Amygdala (tissue), 56 donors: Measurements from ENCODE around the gene RER1.

ENCODE experiments used
- DNase-seq, 56 donors: peaks; one replicate each; lab custom pipeline; 2025; lab: John Stamatoyannopoulos, UW

Gene RER1

DNA sequence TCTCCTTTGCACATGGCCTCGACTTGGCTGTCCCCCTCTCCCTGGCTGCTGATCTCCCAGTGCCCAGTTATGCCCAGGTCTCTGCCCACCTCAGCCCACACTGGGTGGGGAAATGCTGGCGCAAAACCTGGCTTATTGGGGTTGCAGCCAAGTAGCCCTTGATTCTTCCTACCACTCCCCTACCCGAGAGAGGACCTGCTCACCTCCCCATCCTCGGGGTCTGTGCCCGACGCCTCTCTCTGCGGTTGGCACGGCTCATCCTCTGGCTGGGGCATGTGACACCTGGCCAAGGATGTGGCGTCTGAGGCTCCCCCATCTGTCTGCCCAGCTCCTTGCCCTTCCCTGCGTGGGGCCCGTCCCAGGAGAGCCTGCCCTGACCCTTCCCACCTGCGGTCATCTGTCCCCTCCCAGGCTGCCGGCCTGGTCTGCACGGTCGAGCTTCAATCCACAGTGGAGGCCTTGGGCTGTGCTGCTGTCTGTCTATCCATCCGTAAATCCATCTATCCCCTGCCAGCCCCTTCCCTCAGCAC, 27.2 kb downstream of the RER1 start:
- no peak for DNase-seq

DNA sequence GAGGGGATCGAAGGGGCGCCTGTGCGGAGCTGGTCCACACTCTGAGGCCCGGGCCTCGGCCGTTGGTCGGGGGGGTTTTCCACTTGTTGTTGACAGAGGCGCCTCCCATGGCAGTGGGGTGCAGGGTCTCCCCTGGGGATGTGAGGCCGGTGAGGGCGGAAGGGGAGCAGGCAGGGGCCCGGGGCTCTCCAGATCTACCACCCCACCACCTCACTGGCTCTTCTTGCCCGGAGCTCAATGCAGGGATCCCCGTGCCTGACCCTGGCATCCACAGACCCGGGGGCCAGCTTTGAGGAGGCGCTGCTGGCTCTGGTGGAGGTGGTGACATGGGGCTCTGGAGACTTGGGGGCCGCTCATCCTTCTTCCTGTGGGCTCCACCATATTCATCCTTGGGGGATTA, 27.8 kb downstream of the RER1 start:
- DNase-seq, result no peak

DNA sequence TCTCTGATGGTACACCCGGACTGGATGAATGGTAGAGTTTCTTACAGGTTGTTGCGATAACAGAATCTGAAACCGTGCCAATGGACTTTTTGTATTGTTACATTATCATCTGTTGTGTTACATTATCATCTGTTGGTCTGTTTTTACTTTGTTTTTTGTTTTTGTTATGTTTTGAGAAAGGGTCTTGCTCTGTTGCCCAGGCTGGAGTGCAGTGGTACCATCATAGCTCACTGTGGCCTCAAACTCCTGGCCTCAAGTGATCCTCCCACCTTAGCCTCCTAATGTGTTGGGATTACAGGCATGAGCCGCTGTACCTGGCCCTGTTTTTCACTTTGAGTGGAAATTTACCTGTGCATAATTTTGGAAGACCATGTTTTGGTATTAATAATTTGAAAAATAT, 30.9 kb downstream of the RER1 start:
- no peak for DNase-seq

DNA sequence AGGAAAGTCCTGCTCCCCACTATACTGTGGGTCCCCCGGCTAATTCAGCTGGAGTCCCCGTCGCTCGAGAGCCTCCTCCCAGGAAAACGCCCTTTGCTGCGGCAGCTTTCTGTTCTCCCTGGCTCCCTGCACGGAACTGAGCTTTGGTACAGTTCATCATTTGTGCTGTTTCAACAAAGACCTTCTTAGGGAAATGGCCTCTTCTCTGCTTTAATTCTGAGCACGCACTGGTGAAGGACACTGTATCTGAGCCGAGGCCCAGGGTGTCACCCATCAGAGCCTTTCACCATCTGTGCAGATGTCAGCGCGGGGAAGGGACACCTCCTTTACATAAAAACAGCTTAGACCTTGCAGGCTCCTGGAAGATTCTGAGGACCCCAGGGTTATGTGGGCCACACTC, 34.3 kb downstream of the RER1 start:
- DNase-seq, result peak in 10 of 56 donors; percentile 26 to 67 (median 44)

DNA sequence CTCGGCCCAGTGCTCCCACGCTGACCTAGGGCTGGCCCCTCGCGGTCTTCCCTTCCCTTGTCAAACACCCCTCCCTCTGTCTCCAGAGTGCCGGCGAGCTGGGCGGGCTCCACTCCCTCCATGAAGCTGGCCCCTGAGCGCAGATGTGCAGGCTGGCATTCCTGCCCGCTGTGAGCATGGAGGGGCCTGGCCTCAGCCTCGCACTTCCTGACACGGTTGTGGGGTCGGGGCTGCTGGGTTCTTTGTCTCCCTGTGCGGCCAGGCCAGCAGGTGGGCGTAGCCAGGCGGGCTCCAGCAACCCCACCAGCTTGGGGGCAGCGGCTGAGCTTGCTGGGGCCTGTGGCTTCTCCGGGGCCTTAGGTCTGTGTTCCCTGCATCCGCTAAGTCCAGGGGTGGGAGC, 34.9 kb downstream of the RER1 start:
- no peak for DNase-seq

DNA sequence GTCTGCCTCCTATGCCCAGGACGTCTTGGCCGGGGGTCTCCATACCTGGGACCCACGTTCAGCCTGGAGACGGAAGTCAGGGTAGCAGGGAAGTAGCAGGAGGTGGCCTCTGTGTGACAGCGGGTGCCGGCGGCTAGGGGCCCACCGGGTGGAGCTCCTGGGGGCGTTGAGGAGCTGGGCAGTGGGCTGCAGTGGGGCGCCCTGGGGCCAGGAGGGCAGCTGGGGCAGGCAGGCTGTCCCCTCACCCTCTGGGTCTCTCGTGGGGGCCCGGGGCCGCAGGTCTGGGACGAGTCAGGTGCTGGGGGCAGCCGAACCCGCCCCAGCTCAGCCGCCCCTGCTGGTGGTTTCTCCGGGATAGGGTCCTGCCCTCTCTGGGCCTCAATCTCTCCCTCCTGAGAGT, 35.4 kb downstream of the RER1 start:
- DNase-seq, result no peak

DNA sequence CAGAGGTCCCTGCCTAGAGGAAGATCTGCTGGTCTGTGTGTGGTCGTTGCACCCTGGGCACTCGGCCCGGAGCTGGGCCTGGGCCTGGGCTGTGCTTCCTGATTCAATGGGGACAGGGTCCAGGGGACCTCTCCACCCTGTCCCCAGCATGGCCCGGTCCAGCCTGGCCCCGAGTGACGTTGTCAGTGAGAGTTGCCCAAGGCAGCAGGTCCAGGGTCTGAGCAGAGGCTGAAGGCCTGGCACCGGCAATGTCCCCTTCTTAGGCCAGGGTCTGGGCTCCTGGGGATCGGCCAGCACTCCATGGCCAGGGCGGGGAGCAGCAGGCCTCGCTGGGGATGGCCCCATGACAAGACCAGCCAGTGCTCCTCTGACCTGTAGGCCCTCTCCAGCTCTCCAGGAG, 36.3 kb downstream of the RER1 start:
- DNase-seq, result no peak

DNA sequence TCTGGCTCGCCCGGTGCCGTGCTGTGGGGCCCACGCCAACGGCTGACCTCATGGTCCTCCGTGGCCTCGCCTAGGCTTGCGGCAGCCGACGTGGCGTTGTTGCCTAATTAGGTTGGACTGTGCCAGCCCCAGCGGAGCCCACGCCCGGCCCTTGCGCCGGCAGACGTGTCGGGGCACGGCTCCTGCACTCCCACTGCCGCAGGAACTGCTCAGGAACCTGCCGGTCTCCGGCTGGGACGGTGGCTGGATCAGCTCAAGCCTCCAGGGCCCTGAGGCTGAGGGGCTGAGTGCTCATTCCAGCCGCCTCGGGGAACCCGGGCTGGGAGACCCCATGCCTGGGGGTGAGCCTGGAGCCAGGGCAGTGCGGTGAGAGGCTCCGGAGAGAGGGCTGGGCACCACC, 36.8 kb downstream of the RER1 start:
- DNase-seq, result no peak

DNA sequence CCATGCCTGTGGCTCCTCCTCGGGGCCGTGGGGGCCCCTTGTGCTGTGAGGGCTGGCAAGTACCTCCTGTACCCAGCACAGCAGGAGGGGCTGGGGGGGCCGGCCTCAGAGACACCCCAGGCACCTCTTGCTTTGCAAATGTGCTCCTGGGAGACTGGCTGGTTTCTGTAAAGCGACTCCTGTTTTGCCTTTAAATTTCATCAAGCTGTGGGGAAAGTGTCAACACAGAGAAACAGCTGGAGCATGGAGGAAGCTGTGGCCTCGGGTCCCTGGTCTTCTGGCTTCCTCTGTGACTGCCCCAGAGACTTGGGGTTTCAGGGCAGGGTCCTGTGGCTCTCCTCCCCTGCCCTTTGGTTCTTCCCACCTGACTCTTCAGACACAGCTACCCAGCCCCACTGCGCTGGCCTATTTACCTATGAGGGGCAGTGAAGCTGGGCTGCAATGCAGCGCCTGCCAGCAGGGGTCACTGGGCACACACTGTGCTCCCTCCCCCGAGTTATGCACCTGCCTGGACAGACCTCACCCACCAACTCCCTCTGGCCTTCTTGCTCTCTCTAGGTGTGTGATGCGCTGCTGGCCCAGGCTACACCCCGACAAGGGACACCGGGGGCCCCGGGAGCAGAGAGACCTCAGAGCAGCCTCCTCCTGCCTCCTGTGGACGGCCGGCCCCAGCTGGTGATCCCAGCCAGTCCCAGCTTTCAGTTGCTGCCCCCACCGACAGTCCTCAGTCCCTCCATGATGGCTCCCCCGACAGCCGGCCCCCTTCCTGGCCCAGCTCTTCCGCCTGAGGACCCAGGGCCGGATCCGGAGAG, 38.3 kb downstream of the RER1 start:
- no peak for DNase-seq

DNA sequence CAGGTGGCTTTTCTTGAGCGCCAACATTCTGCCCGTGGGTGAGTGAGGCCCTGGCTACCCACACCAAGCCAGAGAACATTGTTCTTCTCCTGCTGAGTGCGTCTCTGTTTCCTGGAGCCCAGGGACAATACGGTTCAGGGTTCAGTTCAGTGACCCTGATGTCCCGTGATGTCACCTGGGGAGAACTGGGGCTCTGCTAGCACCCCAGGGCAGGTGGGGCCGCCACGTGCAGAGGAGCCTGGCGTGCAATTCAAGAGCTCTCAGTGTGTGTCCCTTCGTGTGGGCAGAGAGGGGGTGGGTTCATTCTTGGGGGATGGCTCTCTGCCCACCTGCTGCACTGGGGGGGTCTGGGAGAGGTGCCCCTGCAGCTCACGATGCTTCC, 38.9 kb downstream of the RER1 start:
- DNase-seq, result no peak

DNA sequence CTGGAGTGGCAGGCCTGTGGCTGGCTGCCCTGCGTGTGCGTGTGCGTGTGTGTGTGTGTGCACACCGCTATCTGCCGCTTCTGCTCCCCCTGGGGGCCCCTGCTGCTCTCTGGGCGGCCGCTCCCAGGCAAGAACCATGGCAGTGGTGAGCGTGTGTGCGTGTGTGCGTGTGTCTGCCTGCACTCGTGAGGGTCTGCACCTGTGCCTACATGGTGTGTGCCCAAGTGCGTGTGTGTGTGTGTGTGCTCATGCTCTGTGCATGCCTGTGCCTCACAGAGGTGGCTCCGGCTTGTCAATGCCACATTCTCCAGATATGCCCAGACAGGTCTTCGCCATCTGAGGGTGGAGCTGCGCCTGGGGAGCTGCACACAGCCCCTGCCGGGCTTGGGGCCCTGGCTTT, 39.5 kb downstream of the RER1 start:
- DNase-seq, result no peak

DNA sequence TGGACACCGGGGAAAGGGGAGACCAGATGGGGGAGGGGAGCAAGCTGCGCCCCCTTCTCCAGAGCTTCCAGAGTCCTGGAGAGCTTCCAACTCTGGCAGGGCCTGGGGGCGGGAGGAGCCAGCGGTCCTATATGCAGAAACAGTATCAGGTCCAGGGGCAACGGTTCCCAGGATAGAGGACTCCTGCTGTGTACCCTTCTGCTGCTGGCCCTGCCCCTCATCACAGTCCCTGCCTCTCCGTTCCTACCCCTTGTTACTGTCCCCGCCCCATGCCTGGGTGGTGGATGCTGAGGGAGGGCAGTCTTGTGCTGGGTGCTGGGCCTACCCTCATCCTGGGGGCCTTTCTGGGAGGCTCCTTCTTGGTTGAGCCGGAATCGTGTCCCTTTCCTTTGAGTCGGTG, 39.9 kb downstream of the RER1 start:
- no peak for DNase-seq

DNA sequence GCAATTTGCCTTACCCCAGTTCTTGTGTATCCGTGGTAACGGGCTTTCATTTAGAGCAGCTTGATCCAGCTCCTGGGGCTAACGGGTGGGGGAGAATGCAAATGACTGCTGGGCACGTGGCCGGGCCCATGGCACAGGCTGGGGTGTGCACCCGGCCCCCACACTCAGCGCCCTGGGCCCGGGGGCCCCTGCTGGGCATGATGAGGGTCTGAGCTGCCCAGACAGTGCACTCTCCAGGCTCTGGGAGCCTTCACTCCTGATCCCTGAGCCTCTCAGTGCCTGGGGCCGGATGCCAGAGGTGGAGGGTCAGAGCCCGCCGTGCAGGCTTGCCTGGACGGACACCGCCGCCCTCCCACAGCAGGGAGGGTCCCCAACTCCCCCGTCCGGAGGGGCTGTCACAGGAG, 40.8 kb downstream of the RER1 start:
- DNase-seq, result peak in 5 of 56 donors; percentile 10 to 37 (median 34)

DNA sequence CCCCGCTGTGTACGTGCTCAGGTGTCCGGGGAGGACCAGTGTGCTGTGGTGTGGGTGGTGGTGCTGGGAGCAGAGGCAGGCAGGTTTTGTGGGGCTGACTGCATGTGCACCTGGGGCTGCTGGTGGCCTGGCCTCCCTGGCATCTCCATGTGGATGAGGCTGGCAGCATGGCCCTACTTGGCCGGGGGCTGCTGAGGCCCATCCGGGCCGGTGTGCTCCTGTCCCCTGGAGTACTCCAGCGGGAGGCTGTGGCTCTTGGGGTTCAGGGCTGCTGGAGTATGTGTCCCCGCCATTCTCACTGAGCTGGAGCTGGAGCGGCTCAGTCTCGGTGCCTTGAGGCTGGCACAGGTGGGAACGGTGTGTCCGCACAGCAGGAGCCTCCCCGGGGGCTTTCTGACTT, 41.6 kb downstream of the RER1 start:
- no peak for DNase-seq

DNA sequence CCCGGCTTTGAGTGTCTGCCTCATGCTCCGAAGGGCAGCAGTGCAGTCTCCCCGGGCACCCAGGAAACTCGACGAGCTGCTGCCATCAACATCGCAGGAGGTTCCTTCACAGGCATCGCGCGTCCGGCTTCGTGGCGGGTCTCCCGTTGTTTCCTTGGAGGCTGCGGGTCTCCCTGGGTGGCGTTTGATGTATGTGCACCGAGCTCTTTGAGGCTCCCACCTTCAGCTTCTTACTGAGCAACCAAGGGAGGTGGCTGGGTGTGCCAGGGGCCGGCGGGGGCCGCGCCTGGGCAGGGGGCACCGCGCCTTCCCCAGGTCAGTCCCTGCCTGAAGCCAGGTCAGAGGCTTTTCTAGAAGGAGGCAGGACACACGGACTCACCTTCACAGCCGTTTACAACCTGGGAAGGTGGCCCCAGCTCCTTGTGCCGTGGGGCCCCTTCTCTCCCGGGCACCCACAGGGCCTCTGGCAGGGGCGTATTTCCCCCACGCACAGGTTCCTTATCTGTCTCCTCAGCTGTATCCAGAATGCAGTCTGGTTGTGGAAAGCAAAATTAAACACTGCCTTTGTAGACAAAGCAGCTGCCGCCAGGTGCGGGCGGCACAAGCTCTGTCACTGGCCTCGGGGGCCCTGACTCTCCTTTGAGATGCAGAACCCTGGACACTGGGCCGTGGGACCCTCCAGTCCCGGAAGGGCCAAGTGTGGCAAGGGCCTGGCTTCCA, 42.5 kb downstream of the RER1 start:
- no peak for DNase-seq

DNA sequence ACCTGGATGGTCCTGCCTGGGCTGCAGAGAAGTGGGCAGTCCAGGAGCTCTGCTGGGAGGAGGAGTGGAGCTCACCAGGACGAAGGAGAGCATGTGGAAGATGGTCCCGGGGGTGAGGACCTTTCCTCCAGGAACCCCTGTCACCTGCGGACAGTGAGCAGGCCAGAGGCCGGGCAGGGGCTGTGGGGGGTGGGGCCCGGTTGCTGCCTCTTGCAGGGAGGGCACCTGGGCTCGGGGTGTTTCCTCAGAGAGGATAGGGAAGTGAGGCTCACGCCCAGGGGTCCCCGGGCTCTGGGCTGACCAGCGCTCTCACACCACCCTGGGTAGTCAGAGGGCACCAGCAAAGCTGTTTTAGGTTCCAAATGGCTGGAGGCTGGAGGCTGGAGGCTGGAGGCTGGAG, 43.5 kb downstream of the RER1 start:
- DNase-seq, result no peak

DNA sequence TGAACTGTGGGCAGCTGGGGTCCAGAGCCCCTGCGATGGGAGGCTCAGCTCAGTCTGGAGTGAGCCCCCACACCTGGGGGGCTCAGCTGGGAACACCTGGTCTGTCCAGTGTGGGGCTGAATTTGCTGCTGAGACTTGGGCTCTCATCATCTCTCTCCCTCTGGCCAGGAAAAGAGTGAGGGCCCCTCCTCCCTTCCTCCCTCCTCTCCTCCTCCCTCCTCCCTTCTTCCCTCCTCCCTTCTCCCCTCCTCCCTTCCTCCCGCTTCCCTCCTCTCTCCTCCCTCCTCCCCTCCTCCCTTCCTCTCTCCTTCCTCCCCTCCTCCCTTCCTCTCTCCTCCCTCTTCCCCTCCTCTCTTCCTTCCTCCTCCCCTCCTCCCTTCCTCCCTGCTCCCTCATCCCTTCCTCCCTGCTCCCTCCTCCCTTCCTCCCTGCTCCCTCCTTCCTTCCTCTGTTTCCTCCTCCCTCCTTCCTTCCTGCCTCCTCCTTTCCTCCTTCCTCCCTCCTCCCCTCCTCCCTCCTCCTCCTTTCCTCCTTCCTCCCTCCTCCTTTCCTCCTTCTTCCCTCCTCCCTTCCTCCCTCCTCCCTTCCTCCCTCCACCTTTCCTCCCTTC, 44.2 kb downstream of the RER1 start:
- DNase-seq, result no peak

DNA sequence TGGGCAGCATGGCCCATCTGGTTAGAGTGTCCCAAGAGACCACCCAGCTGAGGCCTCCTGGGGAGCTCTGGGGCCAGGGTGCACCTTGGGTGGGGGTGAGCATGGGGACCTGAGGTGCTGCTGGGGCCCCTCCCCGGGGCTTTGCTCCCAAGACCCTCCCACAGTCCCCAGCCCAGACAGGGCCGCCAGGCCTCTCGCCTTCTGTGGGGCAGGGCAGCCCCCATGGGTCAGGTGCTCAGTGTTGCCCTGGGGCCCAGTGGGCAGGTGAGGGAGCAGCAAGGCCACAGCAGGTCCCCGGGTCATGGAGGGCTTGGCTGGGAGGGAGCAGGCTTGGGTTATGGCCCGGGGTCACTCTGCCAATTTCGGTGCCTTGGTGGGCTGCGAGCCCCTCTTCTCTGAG, 45.2 kb downstream of the RER1 start:
- DNase-seq, result no peak

DNA sequence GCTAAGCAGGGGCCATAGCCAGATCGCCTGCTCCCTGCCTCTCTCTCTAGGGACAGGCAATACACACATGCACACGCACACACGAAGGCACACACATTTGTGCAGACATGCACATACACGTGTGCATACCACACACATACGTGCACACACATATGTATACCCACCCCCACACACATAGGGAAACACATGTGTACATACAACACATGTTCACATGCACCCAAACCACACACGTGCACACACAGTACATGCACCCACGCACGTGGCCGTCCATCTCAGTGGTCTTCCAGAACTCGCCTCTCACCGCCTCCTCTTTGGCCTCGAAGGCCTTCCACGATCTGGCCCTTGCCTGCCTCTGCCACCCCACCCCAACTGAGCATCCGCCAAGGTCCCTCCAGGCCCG, 46.0 kb downstream of the RER1 start:
- DNase-seq, result no peak

DNA sequence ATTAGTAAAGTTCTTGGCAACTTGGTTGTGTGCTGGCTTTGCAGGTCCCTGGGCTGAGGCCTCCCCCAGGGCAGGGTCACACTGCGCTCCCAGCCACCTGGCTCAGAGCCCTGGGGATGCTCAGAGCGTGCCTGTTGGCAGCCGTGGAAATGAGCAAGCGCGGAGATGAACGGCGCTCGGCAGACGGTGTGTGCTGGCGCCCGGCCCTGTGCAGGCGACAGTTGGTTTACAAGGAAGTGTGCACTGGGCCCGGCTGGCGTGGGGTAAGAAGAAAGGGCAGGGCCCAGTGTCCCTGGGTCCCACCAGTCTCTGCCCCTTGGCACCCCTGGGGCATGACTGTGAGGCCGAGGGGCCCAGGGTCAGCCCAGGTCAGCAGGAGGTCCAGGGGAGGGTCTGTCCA, 46.4 kb downstream of the RER1 start:
- DNase-seq, result peak in 14 of 56 donors; percentile 17 to 48 (median 32)

DNA sequence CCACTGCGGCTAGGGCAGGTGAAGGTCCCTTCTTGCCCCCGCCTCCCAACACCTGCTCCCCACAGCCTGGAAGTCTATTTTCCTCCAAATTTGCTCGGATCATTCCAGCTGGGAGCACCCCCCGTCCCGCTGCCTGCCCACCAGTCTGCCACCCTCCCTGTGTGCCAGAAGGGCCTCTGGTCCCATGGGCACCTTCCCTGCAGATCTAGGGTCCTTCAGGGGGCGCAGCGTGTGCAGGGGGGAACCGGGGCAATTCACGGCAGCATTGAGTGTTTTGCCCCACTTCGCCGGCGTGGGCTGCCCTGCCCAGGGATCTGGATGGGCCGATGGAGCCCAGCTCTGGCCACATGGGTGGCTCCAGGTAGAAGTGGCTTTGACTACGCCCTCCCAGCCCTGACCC, 47.0 kb downstream of the RER1 start:
- no peak for DNase-seq

DNA sequence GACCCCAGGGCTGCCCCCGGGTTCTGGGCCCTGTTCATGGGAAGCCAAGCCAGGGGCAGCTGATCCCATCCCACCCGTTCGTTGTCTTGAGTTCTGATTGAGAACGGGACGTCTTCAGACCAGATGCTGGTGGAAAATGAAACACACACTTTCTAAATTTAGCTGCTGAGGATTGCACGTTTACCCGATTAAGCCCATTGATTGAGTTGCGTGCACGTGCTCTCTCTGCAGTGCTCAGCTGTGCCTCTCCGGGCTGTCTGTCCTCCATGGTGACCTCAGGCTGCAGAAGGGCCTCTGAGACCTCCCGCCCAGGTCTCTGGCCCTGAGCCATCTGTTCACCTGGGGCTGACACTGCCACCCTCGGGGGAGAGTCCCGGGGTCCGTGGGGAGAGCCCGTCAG, 47.7 kb downstream of the RER1 start:
- DNase-seq, result no peak
